Stimulated activated naive CD4-positive, alpha-beta T cell treated with Interleukin-2 at 50 U/mL for 16 hours (primary cell): ENCODE measurements around the gene C3orf49.

ENCODE experiments used
- DNase-seq: peaks from one replicate; lab custom pipeline; 2025; lab: John Stamatoyannopoulos, UW

Gene C3orf49

GRCh38 chr3:63851287-63851686 lies 32.2 kb downstream of the C3orf49 start:
- DNase-seq = no peak

DNA sequence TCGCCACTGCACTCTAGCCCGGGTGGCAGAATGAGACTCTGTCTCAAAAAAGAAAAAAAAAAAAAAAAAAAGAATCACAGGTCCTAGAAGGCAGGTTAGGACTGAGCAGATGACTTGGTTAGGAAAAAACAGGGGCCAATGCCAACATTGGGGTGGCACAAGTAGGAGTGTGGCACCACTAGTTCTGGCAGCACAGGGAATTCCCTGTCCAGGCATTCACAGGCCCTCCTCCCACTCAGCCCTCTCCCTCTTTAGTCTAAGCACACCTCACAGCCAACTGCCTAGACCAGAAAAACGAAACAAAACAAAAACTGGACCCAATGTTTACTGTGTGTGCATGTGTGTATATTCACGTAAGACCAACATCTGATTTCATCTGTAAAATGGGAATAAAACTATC lies 34.0 kb downstream of the C3orf49 start:
- DNase-seq = no peak

DNA sequence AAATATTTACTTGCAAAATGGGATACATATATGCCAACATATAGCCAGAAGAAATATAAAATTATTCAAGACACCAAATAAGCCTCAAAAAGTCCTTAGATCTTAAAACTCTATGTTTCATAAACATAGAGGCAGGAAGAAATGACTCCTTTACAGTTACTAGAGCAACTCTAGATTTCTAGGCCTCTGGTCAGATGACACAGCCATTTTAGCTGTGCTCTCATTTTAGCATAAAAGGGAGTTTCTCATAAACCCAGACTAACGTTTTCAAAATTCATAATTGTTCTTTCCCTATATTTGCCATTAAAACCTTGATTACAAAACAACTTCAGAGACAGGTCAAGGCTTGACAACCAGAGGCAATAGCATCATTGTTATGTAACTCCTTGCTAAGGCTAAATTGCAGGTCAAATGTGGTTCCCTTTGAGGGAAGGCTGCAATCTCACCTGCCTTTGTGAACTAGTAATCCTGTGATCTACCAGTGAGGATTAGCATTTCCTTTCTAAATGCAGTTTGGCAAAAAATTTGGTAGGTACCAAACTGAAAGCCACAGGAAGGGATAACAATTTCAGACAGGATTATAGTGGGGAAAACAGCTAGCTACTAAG lies 36.3 kb downstream of the C3orf49 start:
- DNase-seq = no peak

DNA sequence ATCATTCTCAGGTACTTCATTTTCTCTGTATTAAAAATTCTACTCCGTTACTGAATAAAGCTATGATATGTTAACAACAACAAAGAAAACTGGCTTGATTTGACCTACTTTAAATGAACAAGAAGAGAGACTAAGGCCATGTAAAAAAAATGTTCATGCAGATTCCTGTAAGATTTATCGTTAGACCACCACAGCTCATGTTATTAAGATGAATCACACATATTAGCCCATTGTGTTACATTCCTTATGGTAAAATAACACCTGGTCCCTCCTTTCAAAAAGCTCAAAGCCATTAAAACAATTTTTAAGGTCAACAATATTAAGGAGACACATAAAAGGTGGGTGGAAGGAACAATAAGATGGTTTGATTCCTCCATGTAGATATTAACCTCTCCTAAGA lies 38.2 kb downstream of the C3orf49 start:
- DNase-seq = no peak

- no peak for DNase-seq
These were observed 41.7 kb downstream of the C3orf49 start for GRCh38 chr3:63860776-63861175.

DNA sequence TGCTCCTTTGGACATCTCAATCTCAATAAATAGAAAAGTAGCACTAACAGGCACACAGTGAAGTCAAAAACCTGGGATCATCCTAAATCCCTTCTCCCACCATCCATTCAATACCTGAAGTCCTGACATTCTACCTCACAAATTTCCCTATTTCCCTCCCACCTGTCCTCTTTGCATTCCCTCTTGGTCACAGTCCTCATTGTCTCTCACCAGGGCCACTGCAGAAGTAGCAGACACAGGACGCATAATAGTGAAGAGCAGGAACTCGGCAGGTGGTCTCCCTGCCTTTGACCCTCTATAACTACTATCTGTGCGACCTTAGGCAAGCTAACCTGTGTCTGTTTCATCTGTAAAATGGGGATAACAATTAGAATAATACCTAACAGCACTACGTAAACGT lies 42.2 kb downstream of the C3orf49 start:
- no peak for DNase-seq

- DNase-seq = no peak
These were observed 43.7 kb downstream of the C3orf49 start for GRCh38 chr3:63862804-63863149.

DNA sequence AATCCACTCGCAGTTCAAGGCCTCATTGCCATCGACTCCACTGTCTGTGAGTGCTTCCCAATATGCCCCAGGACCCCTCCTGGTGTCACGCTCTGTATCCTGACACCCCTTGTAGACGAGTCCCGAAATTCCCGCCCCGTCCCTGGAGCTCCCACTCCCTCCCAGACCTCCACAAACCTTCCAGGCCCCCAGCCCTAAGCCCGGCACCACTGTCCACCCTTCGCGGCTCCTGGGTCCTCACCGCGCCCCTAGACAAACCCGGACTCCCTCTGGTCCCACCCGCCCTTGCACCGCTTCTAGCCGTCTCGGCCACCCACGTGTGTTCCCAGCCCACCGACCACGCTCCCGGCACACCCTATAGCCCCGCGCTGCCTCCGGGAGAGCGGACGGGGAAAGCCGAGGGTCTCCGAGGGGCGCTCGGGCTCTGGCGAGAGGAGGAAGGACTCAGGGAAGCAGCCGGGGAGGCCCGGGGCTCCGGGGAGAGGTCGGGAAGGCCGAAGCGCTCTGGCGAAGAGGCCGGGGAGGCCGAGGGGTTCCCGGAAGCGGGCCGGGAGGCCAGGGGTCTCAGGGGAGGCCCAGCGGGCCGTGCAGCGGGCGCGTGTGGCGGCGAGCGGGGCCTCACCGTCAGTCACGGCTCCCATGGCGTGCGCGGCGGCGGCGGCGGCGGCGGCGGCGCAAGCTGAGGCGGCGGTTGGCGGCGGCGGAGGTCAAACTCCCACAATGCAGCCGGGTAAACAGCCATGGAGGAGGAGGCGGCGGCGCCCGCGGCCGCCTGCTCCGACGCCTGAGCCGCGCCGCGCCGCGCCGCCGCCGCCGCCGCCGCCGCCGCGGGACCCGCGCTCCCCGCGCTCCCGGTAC lies 44.3 kb downstream of the C3orf49 start, which contains the start of the genes ATXN7 and THOC7:
TSS of gene ATXN7 (plus strand) at position 718 of the 858 bp plus-strand sequence. CDS start 48,732 bp downstream, outside the sequence.
TSS of gene THOC7 (minus strand) at position 656 of the 858 bp plus-strand sequence. CDS start at position 641, 15 bp downstream.
- peak; percentile 65 for DNase-seq

DNA sequence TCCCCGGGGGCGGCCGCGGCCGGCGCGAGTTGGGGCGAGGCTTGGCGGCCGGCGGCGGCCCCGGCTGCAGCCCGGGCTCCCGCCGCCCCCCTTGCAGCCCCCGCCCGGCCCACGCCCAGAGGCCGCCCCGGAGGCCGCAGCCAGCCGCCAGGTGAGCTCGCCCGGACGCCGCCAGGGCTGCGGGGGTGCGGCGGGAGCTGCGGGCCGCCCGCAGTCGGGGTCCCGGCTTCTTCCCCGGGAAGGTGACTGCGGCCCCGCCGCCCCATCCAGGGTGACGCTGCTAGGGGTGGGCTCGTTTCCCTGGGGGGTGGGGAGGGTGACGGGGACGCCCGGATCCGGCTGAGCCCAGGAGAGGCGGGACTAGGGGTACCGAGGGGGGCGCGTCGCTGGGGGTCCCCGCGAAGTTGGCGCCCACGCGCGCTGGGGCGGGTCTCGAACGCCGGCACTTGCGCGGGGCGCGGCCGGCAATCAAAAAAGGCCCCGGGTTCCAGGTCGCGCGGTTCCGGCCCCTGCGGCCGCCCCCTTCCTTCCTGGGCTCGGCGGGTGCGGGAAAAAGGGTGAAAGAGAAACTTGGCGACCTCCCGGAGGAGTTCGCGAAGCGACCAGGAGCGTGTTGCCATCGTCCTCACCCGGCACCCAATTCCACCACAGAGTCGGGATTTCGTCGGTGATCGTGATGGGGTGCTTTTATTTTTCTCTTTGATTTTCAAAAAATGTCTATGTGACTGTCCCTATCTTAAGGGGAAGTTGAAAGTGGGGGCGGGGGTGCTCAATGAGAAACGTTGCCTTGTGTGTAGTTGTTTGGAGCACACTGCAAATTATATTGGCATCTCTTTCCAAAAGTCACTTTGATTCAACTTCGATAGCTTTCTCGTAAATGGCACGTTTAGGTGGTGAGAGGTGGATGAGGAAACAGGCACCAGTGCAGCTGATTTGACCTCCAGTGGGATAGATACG lies 45.2 kb downstream of the C3orf49 start:
- DNase-seq = peak; percentile 34

GRCh38 chr3:63864965-63865327 lies 45.8 kb downstream of the C3orf49 start:
- no peak for DNase-seq

- no peak for DNase-seq
These were observed 48.1 kb downstream of the C3orf49 start for GRCh38 chr3:63867225-63867624.

GRCh38 chr3:63869940-63870614 lies 51.0 kb downstream of the C3orf49 start:
- DNase-seq = no peak

GRCh38 chr3:63870615-63871005 lies 51.5 kb downstream of the C3orf49 start:
- DNase-seq = no peak

DNA sequence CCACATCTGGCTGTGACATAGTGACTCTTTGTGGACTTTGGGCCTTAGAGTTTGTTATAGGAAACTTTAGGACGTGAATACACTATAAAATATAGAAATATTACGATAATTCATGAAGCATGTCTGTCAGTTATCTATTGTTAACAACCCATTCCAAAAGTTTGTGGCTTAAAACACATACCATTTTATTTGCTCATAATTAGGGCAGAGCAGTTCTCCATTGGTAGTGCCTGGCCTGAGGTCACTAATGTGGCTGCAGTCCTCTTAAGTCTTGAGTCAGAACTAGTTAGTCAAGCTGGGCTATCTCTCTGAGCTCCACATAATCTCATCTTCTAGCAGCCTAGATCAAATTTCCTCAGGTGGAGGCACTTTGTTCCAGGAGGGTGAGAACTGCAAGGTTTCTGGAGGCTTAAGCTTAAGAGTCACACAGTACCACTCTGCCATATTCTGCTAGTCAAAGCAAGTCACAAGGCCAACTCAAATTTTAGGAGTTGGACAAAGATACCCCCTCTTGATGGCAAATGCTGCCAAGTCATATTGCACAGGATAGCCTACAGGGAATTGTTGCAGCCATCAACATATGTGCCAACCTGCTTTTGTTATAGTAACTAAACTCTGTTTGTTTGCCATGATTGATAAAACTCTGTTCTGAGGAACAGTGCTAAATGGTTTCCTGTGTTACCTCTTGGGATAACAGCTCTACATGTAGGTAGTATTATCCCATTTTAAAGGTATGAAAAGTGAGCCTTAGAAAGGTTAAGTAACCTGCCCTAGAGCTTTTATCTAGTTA lies 53.2 kb downstream of the C3orf49 start:
- DNase-seq = no peak

DNA sequence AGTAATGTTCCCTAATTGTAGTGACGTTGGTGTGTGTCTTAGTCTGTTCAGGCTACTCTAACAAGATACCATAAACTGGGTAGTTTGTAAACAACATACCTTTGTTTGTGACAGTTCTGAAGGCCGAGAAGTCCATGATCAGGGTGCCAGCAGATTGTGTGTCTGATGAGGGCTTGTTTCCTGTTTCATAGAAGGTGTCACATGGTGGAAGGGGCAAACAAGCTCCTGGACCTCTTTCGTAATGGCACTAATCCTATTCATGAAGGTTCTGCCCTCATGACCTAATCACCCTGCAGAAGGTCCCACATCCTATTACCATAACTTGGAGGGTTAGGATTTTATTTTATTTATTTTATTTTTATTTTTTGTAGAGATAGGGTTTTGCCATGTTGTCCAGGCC lies 55.7 kb downstream of the C3orf49 start:
- DNase-seq = no peak

DNA sequence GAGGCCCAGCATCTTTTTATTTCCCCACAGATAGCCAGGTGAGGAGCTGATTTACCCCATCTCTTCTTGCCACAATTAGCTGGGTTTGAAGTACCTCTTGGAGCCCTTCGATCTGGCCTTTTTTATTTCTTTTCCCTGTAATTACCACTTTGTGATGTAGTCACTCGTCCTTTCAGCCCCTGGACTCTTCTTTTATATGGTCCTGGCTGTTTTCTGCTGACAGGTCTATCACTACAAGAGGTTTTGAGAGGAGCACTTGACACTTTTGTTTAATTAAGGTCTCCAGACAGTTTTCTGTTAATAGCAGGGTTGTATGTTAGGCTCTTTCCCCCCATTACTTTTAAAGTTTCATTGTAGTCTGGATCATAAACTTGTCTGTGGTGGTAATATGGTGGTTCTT lies 56.4 kb downstream of the C3orf49 start:
- DNase-seq = no peak

DNA sequence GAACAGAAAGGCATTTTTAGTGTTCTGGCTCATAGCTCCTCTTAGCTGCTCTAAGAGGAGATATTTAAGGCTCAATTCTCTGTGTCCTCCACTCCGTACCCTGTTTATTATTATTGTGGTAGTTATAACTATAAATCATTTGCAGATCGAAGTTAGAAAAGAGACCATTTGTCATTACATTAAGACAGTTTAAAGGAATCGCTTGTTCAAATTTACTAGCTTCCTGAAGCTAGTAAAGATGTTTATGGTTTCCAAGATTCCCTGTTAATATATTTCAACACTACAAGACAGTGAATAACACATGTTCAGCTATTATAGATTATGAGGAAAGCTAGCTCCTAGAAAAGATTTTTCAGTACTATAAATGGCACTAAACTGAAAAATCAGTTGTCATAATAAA lies 57.2 kb downstream of the C3orf49 start:
- DNase-seq = no peak

DNA sequence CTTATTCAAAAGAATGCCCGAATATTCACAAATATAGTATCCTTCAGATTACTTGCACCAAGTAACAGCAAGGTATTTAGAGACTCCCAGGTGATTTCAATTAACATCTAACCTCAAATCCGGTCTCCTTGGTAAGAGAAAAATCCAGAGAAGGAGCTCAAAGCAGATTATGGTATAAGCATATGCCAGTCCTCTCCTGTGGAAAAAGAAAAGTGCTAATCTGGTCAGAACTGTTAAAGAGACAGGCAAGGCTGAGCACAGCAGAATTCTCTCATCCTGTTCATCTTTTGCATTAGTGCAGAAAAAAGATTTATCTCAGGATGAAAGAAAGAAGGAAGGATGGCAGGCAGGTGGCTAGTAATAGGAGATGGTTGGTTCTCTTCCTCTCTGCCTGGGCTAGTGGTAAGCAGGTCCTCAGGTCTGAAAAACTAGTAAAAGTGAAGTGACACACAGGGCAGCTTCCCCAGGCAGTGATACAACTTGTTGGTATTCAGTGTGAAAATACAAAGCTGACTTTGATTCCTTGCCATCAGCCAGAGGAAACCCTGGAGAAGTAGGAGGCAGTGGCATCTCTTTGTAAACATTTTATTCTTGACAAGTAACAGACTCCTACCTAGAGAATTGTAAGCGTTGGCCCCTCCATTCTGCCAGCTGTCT lies 58.8 kb downstream of the C3orf49 start:
- no peak for DNase-seq

DNA sequence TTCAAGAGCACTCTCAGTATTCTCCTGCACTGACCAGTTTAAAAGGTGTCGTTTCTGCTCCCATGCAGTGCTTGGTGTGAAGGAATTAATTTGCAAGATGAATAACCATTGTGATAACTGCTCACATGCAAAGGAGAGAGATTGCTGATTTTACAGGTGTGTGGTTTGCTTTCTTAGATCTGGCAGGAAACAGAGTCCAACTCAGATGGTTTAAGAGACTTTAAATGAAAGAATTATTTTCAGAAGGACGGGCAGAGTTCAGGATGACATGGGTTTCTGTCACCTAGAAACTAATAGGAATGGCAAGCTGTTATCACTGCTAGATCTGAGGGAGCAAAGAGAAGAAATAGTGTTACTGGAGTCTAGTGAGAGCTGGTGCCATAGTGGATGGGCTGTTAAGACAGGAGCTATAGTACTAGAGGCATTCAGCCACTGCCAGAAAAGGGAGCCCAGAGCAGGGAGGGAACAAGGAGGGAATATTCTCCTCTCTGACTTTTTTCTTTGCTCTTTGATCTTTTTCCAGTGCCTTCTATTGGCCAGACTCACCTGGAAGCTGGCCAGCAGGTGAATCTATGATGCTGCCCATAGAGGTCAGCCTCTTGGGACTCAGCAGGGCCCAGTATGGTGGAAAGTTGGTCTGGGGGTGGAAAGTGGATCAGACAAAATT lies 59.4 kb downstream of the C3orf49 start:
- DNase-seq = no peak

DNA sequence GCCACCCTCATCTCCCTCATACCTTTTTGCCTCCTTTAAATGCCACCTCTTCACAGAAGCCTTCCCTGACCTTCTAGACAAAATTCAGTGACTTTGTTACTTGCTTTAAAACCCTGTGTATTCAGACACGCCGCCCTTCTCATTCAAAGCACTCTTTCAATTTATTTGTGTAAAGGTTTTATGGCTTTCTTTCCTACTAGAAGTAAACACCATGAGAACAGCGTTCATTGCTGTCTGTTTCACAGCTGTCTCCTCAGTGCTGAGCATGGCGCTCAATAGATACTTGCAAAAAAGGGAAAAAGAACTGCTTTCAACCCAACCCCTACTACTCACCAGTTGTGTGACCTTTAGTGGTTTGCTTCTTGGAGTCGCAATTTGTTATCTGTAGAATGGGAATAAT lies 61.6 kb downstream of the C3orf49 start:
- no peak for DNase-seq
